GM12873 (cell line): ENCODE measurements around the gene WDR86.

Experiments
- CTCF ChIP-seq: IDR thresholded peaks from 2 replicates; pipeline ENCODE4 v1.5.1; 2012; ENCODE audit warnings: low read depth, mild to moderate bottlenecking, moderate library complexity, low read length, control low read depth; ENCODE audit not compliant: insufficient read depth; ENCODE audit errors: missing control alignments

Gene WDR86

GRCh38 chr7:151352512-151352911 is 57.3 kb downstream of the WDR86 start:
- no peak for TF ChIP-seq CTCF

- TF ChIP-seq CTCF, result no peak
These were observed 57.9 kb downstream of the WDR86 start for GRCh38 chr7:151351967-151352366.

- TF ChIP-seq CTCF, result peak; percentile 68
These were observed 58.8 kb downstream of the WDR86 start for GRCh38 chr7:151351027-151351426.

DNA sequence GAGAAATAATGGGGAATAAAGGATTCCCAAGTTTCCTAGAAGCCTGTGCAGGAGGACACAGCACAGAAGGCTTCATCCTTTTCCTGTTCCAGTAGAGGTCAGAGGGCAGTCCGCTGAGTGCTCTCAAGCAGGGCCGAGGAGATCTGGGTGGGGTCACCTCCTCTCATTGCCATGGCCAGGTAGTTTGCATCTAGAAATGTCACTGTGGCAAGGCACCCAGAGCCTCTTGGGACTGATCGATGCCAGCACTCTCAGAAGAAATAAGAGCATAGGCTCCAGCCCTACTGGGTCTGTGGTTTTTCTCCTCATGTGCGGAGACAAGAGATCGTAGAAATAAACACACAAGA is 60.4 kb downstream of the WDR86 start:
- no peak for TF ChIP-seq CTCF

- TF ChIP-seq CTCF, result no peak
These were observed 60.9 kb downstream of the WDR86 start for GRCh38 chr7:151348970-151349369.

- TF ChIP-seq CTCF, result no peak
These were observed 62.6 kb downstream of the WDR86 start for GRCh38 chr7:151347200-151347599.

DNA sequence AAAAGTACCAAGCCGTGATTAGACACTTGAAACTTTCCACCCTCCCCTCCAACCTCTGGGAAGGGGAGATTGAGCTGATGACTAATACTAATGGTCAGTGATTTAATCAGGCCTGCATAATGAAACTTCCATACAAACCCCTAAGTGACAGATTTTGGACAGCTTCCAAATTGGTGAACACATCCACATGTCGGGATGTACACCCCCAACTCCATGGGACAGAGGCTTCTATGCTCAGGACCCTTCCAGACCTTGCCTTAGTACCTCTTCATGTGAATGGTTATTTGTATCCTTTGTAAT is 63.4 kb downstream of the WDR86 start:
- no peak for TF ChIP-seq CTCF

- no peak for TF ChIP-seq CTCF
These were observed 64.0 kb downstream of the WDR86 start for GRCh38 chr7:151345576-151346469.
